Hepatocyte (in vitro differentiated cells): ENCODE data around the gene STOM. TPM values are rescaled to one million over a fixed set of nuclear protein-coding genes. Genes with fewer than 3 reads are reported as not detected.
A peak's percentile ranks its signal among the peaks of the same experiment; 100 is the strongest.

Source experiments
- DNase-seq: peaks from one replicate; pipeline ENCODE4 v3.0.0-alpha.2; 2016; ENCODE audit warnings: low spot score
- H2AFZ ChIP-seq: fragments of 200-600 bp; sonication (generic); 2 replicates; pipeline ENCODE4 v1.6.0; 2016; ENCODE audit warnings: antibody characterized with exemption, mild to moderate bottlenecking
- H3K27ac ChIP-seq: fragments of 200-600 bp; sonication (generic); 2 replicates; pipeline ENCODE4 v1.5.1; 2016; ENCODE audit warnings: mild to moderate bottlenecking
- H3K27me3 ChIP-seq: fragments of 200-600 bp; sonication (generic); 2 replicates; pipeline ENCODE4 v1.6.1; 2016
- H3K36me3 ChIP-seq: fragments of 200-600 bp; sonication (generic); replicated peaks from 2 replicates; pipeline ENCODE4 v1.5.1; 2016; ENCODE audit warnings: low read depth; ENCODE audit not compliant: insufficient read depth
- H3K4me1 ChIP-seq: fragments of 200-600 bp; sonication (generic); 2 replicates; pipeline ENCODE4 v1.5.1; 2016; ENCODE audit warnings: mild to moderate bottlenecking, moderate library complexity; ENCODE audit not compliant: insufficient read depth
- H3K4me2 ChIP-seq: fragments of 200-600 bp; sonication (generic); 2 replicates; pipeline ENCODE4 v1.6.0; 2016
- H3K4me3 ChIP-seq: fragments of 200-600 bp; sonication (generic); 2 replicates; pipeline ENCODE4 v1.5.1; 2016; ENCODE audit warnings: mild to moderate bottlenecking
- H3K79me2 ChIP-seq: fragments of 200-600 bp; sonication (generic); 2 replicates; pipeline ENCODE4 v1.6.0; 2017; ENCODE audit warnings: mild to moderate bottlenecking
- H3K9me2 ChIP-seq: fragments of 200-600 bp; sonication (generic); replicated peaks from 2 replicates; pipeline ENCODE4 v1.6.0; 2017; ENCODE audit warnings: mild to moderate bottlenecking; ENCODE audit not compliant: insufficient read depth
- H3K9me3 ChIP-seq: fragments of 200-600 bp; sonication (generic); 2 replicates; pipeline ENCODE4 v1.5.1; 2016; ENCODE audit warnings: low read depth, mild to moderate bottlenecking
- H4K20me1 ChIP-seq: fragments of 200-600 bp; sonication (generic); 2 replicates; pipeline ENCODE4 v1.6.0; 2016; ENCODE audit warnings: mild to moderate bottlenecking; ENCODE audit not compliant: insufficient read depth, poor library complexity, severe bottlenecking
- CTCF ChIP-seq: fragments of 200-600 bp; sonication (generic); IDR thresholded peaks from 2 replicates; pipeline ENCODE4 v1.5.1; 2016; ENCODE audit warnings: antibody characterized with exemption, mild to moderate bottlenecking; ENCODE audit not compliant: poor library complexity
- EZH2 ChIP-seq: fragments of 200-600 bp; sonication (generic); IDR thresholded peaks from 2 replicates; pipeline ENCODE4 v1.6.1; 2016; ENCODE audit warnings: antibody characterized with exemption, mild to moderate bottlenecking, borderline replicate concordance
- EZH2phosphoT487 ChIP-seq: fragments of 200-600 bp; sonication (generic); IDR thresholded peaks from one replicate; pipeline ENCODE4 v1.6.1; 2018; ENCODE audit warnings: antibody characterized with exemption, mild to moderate bottlenecking, low read depth, moderate library complexity; ENCODE audit not compliant: unreplicated experiment, severe bottlenecking
- WGBS: methylation state at CpG from one replicate; pipeline ENCODE4 v1.1.6; 2016; ENCODE audit warnings: low lambda C conversion rate; ENCODE audit errors: missing lambda C conversion rate; 5-methylcytosine and 5-hydroxymethylcytosine counted together
- polyA plus RNA-seq: library from polyadenylated mRNA; unstranded; fragments of >200 nt; fragmentation: Nextera tagmentation; extraction: Ambion mirVana; gene quantifications from 2 replicates; pipeline ENCODE4 v1.2.1, GENCODE V29; 2016
- total RNA-seq: library from RNA; depleted of rRNA; stranded (reverse); fragments of >200 nt; gene quantifications from 2 replicates; pipeline ENCODE4 v1.2.3, GENCODE V29; 2014

The STOM gene
- total and polyA plus RNA-seq, 2 experiments from 2014 or later, result 85.5 to 130 TPM

GRCh38 chr9:121289026-121289771 is 80.9 kb downstream of the STOM start:
- TF ChIP-seq CTCF, result no peak
- TF ChIP-seq EZH2phosphoT487, result no peak
- no peak for TF ChIP-seq EZH2

More at GRCh38 chr9:121289026-121289771, 80.9 kb downstream of the STOM start:
- H3K36me3 ChIP-seq, result no peaks in the 10 kb centered on the region
- H3K27ac ChIP-seq, result peak overlapping the region; percentile 95
- H3K4me2 ChIP-seq, result peak overlapping the region; percentile 59
- H3K9me3 ChIP-seq, result no peaks in the 10 kb centered on the region
- peaks cover 14% of the 10 kb centered on the region for H3K79me2 ChIP-seq
- no peak overlapping the region for H3K4me3 ChIP-seq
- 22% methylated on average over 10 of the region's 10 CpGs for WGBS
- no peak overlapping the region for H2AFZ ChIP-seq
- no peaks in the 10 kb centered on the region for H4K20me1 ChIP-seq
- no peaks in the 10 kb centered on the region for H3K27me3 ChIP-seq
- peak; percentile 87 for DNase-seq
- H3K9me2 ChIP-seq, result no peaks in the 10 kb centered on the region
- H3K4me1 ChIP-seq, result peaks cover 55% of the 10 kb centered on the region

Other genes with a start within 250 kb of the STOM start
- gene RAB14, start 168.4 kb downstream of the STOM start, total RNA-seq, result 58.7 and 59.0 TPM in 2 replicates
- gene RAB14, start 168.4 kb downstream of the STOM start, polyA plus RNA-seq, result 54.8 and 61.9 TPM in 2 replicates
- 369 and 396 TPM in 2 replicates for gene GSN, start 102.1 kb downstream of the STOM start, total RNA-seq
- gene GSN, start 102.1 kb downstream of the STOM start, polyA plus RNA-seq, result 321 and 404 TPM in 2 replicates
- gene GGTA1, start 129.6 kb upstream of the STOM start, total RNA-seq, result 0.07 and 0.72 TPM in 2 replicates
- gene GGTA1, start 129.6 kb upstream of the STOM start, polyA plus RNA-seq, result 0.77 and 0.95 TPM in 2 replicates